DOHH2 (cell line): ENCODE results near the gene AQP6.
"Not testable (repeated sequence)": the region's sequence is repeated elsewhere in the genome, so short reads cannot be mapped to it uniquely, and the experiment has no call there.

ENCODE experiments used
- H3F3A ChIP-seq: fragments of 200-600 bp; sonication (generic), shearing (Covaris generic); 2 replicates; pipeline ENCODE4 v1.6.0; 2016; ENCODE audit warnings: antibody characterized with exemption, mild to moderate bottlenecking; ENCODE audit not compliant: control insufficient read depth, insufficient read depth
- H3K27ac ChIP-seq: fragments of 200-600 bp; sonication (generic); 2 replicates; pipeline ENCODE4 v1.5.1; 2014; ENCODE audit warnings: low read depth, mild to moderate bottlenecking, low read length, moderate library complexity
- H3K27me3 ChIP-seq: fragments of 200-600 bp; sonication (generic); 2 replicates; pipeline ENCODE4 v1.6.1; 2014; ENCODE audit warnings: mild to moderate bottlenecking, low read length, mixed read lengths; ENCODE audit not compliant: control insufficient read depth
- H3K36me3 ChIP-seq: fragments of 200-600 bp; sonication (generic); 2 replicates; pipeline ENCODE4 v1.6.1; 2014; ENCODE audit warnings: mild to moderate bottlenecking, low read length, moderate library complexity, mixed read lengths; ENCODE audit not compliant: control insufficient read depth
- H3K4me1 ChIP-seq: fragments of 200-600 bp; sonication (generic); 2 replicates; pipeline ENCODE4 v1.6.1; 2014; ENCODE audit warnings: mild to moderate bottlenecking, low read length, mixed read lengths; ENCODE audit not compliant: control insufficient read depth
- H3K4me2 ChIP-seq: fragments of 200-600 bp; sonication (generic); 2 replicates; pipeline ENCODE4 v1.6.0; 2014; ENCODE audit warnings: mild to moderate bottlenecking, low read length, moderate library complexity
- H3K4me3 ChIP-seq: fragments of 200-600 bp; sonication (generic); 2 replicates; pipeline ENCODE4 v1.5.1; 2014; ENCODE audit warnings: mild to moderate bottlenecking, low read length, mixed read lengths
- H3K79me2 ChIP-seq: fragments of 200-600 bp; sonication (generic); 2 replicates; pipeline ENCODE4 v1.6.1; 2014; ENCODE audit warnings: mild to moderate bottlenecking, low read length, mixed read lengths; ENCODE audit not compliant: control insufficient read depth
- H3K9me2 ChIP-seq: fragments of 200-600 bp; sonication (generic); replicated peaks from 2 replicates; pipeline ENCODE4 v1.6.1; 2014; ENCODE audit warnings: mild to moderate bottlenecking, low read length, mixed read lengths; ENCODE audit not compliant: control insufficient read depth
- H3K9me3 ChIP-seq: fragments of 200-600 bp; sonication (generic); 2 replicates; pipeline ENCODE4 v1.6.1; 2014; ENCODE audit warnings: antibody characterized with exemption, low read length, mixed read lengths; ENCODE audit not compliant: control insufficient read depth, insufficient read depth
- H4K20me1 ChIP-seq: fragments of 200-600 bp; sonication (generic); 2 replicates; pipeline ENCODE4 v1.6.0; 2014; ENCODE audit warnings: low read depth, mild to moderate bottlenecking, antibody characterized with exemption, low read length, moderate library complexity; ENCODE audit not compliant: control insufficient read depth, insufficient read depth
- EZH2phosphoT487 ChIP-seq: fragments of 200-600 bp; sonication (generic); IDR thresholded peaks from 2 replicates; pipeline ENCODE4 v1.6.1; 2017; ENCODE audit warnings: borderline replicate concordance, mild to moderate bottlenecking, antibody characterized with exemption, low read length, moderate library complexity, mixed read lengths
- TF ChIP-seq, protein P1 (sequence below): fragments of 200-600 bp; sonication (generic); IDR thresholded peaks from one replicate; pipeline ENCODE4 v1.5.1; 2014; ENCODE audit warnings: antibody characterized with exemption, mild to moderate bottlenecking, low read depth, low read length; ENCODE audit not compliant: poor library complexity, severe bottlenecking

AQP6 gene

DNA sequence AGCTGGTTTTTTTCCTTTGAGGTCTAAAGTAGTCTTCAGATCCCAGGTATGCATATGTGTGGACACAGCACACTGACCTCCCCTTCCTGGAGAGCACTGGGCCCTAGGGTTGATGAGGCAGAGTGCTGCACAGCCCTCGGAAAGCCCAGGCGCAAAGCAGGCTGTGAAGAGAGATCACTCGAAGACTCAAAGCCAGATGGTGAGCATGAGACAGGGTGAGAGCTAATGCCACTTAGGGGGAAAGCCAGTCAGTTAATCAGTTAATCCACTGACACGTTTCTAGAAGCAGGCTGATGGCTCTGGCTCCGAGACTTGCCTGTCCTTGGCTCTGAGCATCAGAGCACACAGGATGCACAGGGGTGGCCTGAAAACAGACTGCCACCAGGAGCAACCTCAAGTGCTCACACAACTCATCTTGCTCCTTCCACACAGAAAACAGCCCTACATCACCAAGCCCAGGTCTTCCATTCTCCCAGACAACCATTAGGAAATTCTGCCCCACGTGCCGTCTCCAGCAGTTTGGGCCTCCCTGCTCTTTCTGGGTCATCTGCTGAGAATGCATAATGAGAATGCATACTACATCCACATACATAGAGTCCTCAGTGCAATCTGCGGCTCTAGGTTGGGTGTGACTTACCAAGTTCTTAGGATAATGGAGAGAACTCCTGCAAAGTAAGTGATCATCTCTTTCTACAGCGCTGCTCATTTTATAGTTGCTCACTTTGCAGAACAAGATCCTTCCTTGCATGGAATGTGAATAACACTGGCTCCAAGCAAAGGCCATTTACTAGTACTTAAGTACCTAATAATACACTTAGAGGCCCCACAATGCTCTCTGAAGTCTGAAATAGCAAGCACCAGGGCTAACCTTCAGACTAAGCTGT is 12.0 kb downstream of the AQP6 start:
- no peak overlapping the region for H3K27ac ChIP-seq
- H3K27me3 ChIP-seq, result no peaks in the 10 kb centered on the region
- H3K4me2 ChIP-seq, result no peak overlapping the region
- H3K36me3 ChIP-seq, result peaks cover 25% of the 10 kb centered on the region
- H3F3A ChIP-seq, result peaks cover 2% of the 10 kb centered on the region; the same call in 1 of the 2 replicates
- no peaks in the 10 kb centered on the region for H3K9me3 ChIP-seq
- TF ChIP-seq, protein P1, sequence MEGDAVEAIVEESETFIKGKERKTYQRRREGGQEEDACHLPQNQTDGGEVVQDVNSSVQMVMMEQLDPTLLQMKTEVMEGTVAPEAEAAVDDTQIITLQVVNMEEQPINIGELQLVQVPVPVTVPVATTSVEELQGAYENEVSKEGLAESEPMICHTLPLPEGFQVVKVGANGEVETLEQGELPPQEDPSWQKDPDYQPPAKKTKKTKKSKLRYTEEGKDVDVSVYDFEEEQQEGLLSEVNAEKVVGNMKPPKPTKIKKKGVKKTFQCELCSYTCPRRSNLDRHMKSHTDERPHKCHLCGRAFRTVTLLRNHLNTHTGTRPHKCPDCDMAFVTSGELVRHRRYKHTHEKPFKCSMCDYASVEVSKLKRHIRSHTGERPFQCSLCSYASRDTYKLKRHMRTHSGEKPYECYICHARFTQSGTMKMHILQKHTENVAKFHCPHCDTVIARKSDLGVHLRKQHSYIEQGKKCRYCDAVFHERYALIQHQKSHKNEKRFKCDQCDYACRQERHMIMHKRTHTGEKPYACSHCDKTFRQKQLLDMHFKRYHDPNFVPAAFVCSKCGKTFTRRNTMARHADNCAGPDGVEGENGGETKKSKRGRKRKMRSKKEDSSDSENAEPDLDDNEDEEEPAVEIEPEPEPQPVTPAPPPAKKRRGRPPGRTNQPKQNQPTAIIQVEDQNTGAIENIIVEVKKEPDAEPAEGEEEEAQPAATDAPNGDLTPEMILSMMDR, result no peak
- no peak for TF ChIP-seq EZH2phosphoT487
- no peaks in the 10 kb centered on the region for H3K9me2 ChIP-seq
- no peaks in the 10 kb centered on the region for H3K4me1 ChIP-seq
- no peaks in the 10 kb centered on the region for H4K20me1 ChIP-seq
- no peak overlapping the region for H3K4me3 ChIP-seq
- no peaks in the 10 kb centered on the region for H3K79me2 ChIP-seq

DNA sequence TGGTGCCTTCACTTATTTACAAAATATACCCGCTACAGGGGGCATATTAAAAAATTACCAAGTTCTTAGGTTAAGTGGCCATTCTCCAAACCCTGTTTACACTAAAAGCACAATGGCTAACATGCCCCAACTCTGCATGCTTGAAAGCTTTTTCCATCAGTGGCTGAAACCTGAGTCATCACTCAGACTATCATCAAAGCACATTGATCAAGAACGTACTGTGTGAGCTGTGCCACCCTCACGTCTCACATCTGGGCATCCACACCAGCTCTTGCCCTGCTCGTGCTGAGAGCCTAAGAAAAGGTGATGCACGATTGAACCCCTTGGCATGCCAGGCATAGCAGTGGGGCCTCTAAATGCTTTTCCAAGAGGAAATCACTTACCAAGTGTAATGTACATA is 13.2 kb downstream of the AQP6 start:
- Histone ChIP-seq H3K27ac (no peak overlapping the region), H3K4me2 (no peak overlapping the region), H3F3A (peaks cover 2% of the 10 kb centered on the region; the same call in 1 of the 2 replicates), H4K20me1 (no peaks in the 10 kb centered on the region), H3K9me2 (no peaks in the 10 kb centered on the region), H3K27me3 (no peaks in the 10 kb centered on the region), H3K4me1 (no peaks in the 10 kb centered on the region), H3K9me3 (no peaks in the 10 kb centered on the region), H3K79me2 (no peaks in the 10 kb centered on the region), H3K4me3 (no peak overlapping the region), H3K36me3 (peaks cover 38% of the 10 kb centered on the region)
- TF ChIP-seq, protein P1, result no peak
- no peak for TF ChIP-seq EZH2phosphoT487

DNA sequence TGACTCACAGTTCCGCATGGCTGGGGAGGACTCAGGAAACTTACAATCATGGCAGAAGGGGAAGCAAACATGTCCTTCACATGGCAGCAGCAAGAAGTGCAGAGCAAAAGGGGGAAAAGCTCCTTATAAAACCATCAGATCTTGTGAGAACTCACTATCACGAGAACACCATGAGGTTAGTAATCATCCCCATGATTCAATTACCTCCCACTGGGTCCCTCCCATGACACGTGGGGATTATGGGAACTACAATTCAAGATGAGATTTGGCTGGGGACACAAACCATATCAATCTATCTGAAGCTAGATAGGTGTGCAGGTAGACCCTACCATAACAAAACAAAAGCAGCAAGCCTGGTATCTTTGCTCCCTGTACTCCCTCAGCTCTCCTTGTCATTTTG is 13.7 kb downstream of the AQP6 start:
- H3K36me3 ChIP-seq, result peaks cover 40% of the 10 kb centered on the region
- not testable (repeated sequence) for H3K27ac ChIP-seq

DNA sequence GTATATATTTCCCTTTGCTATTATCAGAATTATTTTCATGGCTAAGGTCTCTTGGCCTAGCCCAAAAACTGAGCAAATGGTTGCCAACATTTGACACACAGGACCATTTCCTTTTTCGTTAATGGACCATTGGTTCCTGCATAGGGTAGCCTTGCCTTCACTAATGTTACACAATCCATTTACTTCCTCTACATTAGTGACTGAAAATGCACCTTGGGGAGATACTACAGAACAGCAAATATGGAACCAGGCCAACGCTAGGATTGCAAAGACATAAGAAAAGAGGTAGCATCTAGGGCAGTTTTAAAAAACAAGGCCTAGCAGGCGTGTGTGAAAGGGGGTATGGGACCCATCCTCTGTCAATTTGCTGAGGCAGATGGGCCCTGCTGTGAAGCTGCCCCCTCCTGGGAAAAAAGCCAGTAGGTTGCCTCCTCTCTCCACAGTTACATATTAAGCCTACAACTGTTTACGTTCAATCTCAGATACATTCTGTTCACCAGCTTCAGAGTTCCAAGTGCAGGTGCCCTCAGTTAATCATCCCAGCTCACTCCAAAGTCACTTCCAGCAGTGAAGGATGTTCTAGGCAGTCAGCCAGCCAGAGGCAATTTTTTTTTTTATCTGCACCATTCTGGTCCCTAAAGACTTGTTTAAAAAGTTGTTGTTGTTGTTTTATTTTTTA is 15.0 kb downstream of the AQP6 start:
- H3K4me2 ChIP-seq, result no peak overlapping the region
- no peak overlapping the region for H3K4me3 ChIP-seq
- no peak overlapping the region for H3K27ac ChIP-seq
- TF ChIP-seq, protein P1, result no peak
- TF ChIP-seq EZH2phosphoT487, result no peak
- H4K20me1 ChIP-seq, result no peaks in the 10 kb centered on the region
- H3K36me3 ChIP-seq, result peaks cover 52% of the 10 kb centered on the region
- no peaks in the 10 kb centered on the region for H3K9me3 ChIP-seq
- H3K9me2 ChIP-seq, result no peaks in the 10 kb centered on the region
- H3K79me2 ChIP-seq, result no peaks in the 10 kb centered on the region
- no peaks in the 10 kb centered on the region for H3K27me3 ChIP-seq
- no peaks in the 10 kb centered on the region for H3K4me1 ChIP-seq
- H3F3A ChIP-seq, result peaks cover 2% of the 10 kb centered on the region; the same call in 1 of the 2 replicates

More for the DNA sequence above, 13.7 kb downstream of the AQP6 start:
- H3K79me2 ChIP-seq, H3K27me3 ChIP-seq, H3K4me3 ChIP-seq, H4K20me1 ChIP-seq, H3F3A ChIP-seq, H3K9me3 ChIP-seq, H3K4me1 ChIP-seq, H3K4me2 ChIP-seq, H3K9me2 ChIP-seq: not testable (repeated sequence)

- H3K36me3 ChIP-seq, result peaks cover 63% of the 10 kb centered on the region
- not testable (repeated sequence) for H3K4me3 ChIP-seq, H3F3A ChIP-seq, H3K4me1 ChIP-seq, H3K4me2 ChIP-seq, H3K79me2 ChIP-seq, H3K27me3 ChIP-seq, H4K20me1 ChIP-seq, H3K9me2 ChIP-seq, H3K9me3 ChIP-seq, H3K27ac ChIP-seq
These were observed 16.7 kb downstream of the AQP6 start for GRCh38 chr12:49989400-49989799.
